ENCODE results near the gene CLCN5.

GRCh38 chrX:49972328-49972860 is 50.0 kb downstream of the CLCN5 start:
- TF ChIP-seq CTCF (conservative IDR thresholded peaks at IDR 0.05 in 1 of 2, IDR thresholded peaks at IDR 0.05 in 1 of 2; ENCODE audit: low read depth in 1 of 2, low read length in 2 of 2) (no peak), EZH2 (IDR thresholded peaks at IDR 0.05; ENCODE audit: low read length, missing control alignments) (no peak)

Measured in fibroblast of lung (primary cell).